Natural killer cell (primary cell): ENCODE data around the gene TCF15. TPM values are rescaled to one million over a fixed set of nuclear protein-coding genes. Genes with fewer than 3 reads are reported as not detected.

Source experiments
- ATAC-seq, 3 donors: fragments of 150-1000 bp in 2 of 3; fragments of 200-7000 bp in 1 of 3; cut with Tn5 transposase; 1 replicate in 1 of 3; 2 replicates in 2 of 3; pipeline ENCODE4 v1.10.0; 2021; ENCODE audit warnings: mild to moderate bottlenecking in 2 of 3, moderate library complexity in 2 of 3
- DNase-seq, 2 donors: peaks; one replicate each; pipeline versions ENCODE4 v3.0.0 to v3.0.0-alpha.2; 2013 to 2021; ENCODE audit warnings: mixed read lengths in 1 of 2
- H3K27ac ChIP-seq: one replicate; pipeline ENCODE4 v1.5.1; 2013; ENCODE audit warnings: mild to moderate bottlenecking, low read length
- H3K27me3 ChIP-seq: one replicate; pipeline ENCODE4 v1.6.1; 2013; ENCODE audit warnings: low read length; ENCODE audit not compliant: control insufficient read depth, insufficient read depth
- H3K36me3 ChIP-seq: one replicate; pipeline ENCODE4 v1.6.1; 2013; ENCODE audit warnings: low read length; ENCODE audit not compliant: control insufficient read depth, insufficient read depth
- H3K4me1 ChIP-seq: one replicate; pipeline ENCODE4 v1.6.1; 2013; ENCODE audit warnings: low read length; ENCODE audit not compliant: control insufficient read depth, insufficient read depth
- H3K4me3 ChIP-seq: one replicate; pipeline ENCODE4 v1.5.1; 2013; ENCODE audit warnings: low read length
- H3K9me3 ChIP-seq: one replicate; pipeline ENCODE4 v1.6.1; 2013; ENCODE audit warnings: low read length; ENCODE audit not compliant: control insufficient read depth, insufficient read depth
- H3K27ac Mint-ChIP-seq, 2 donors: one replicate each; pipeline ENCODE4 v1.8.0; 2022; ENCODE audit warnings: mild to moderate bottlenecking in 2 of 2, mixed read lengths in 2 of 2, moderate library complexity in 1 of 2
- H3K27me3 Mint-ChIP-seq, 2 donors: one replicate each; pipeline ENCODE4 v1.8.0; 2022; ENCODE audit warnings: low read depth in 2 of 2, mixed read lengths in 2 of 2
- H3K36me3 Mint-ChIP-seq: one replicate; pipeline ENCODE4 v1.8.0; 2022; ENCODE audit warnings: mixed read lengths
- H3K4me1 Mint-ChIP-seq, 2 donors: one replicate each; pipeline ENCODE4 v1.8.0; 2022; ENCODE audit warnings: mixed read lengths in 2 of 2
- H3K4me3 Mint-ChIP-seq: one replicate; pipeline ENCODE4 v1.8.0; 2022; ENCODE audit warnings: mild to moderate bottlenecking, moderate library complexity, mixed read lengths
- H3K9me3 Mint-ChIP-seq, 2 donors: one replicate each; pipeline ENCODE4 v1.8.0; 2022; ENCODE audit warnings: mixed read lengths in 2 of 2
- CTCF ChIP-seq: fragments of 200-600 bp; IDR thresholded peaks from one replicate; pipeline ENCODE4 v1.8.0; 2022; ENCODE audit warnings: antibody characterized with exemption
- WGBS: methylation state at CpG from one replicate; pipeline ENCODE4 v1.1.7; 2013; ENCODE audit warnings: missing lambda C conversion rate; ENCODE audit not compliant: insufficient coverage; 5-methylcytosine and 5-hydroxymethylcytosine counted together
- intact Hi-C: fragments of 100-400 bp; cut with micrococcal nuclease; formaldehyde crosslinking; loops from one replicate; pipeline ENCODE4 v1.14.2; 2022
- total RNA-seq, 4 donors: library from RNA; stranded (reverse); fragments of 120-200 nt in 1 of 4; gene quantifications; one replicate each; pipeline versions ENCODE4 v1.2.3 to v1.2.4, GENCODE V29; 2013 to 2022

TCF15 gene
- total RNA-seq, 3 donors from 2014 or later (not counting 1 experiment from before 2014, with no cell fraction given): 0.32 TPM; not detected in 2

- no peak for ATAC-seq
- no peak overlapping the region for H3K4me3 Mint-ChIP-seq
- no peaks in the 10 kb centered on the region for H3K36me3 ChIP-seq
- H3K9me3 ChIP-seq: no peaks in the 10 kb centered on the region
- peaks cover 24 to 37% of the 10 kb centered on the region in 2 donors for H3K27me3 Mint-ChIP-seq
- TF ChIP-seq CTCF: no peak
- H3K27ac Mint-ChIP-seq: no peak overlapping the region
- H3K27ac ChIP-seq: no peak overlapping the region
- H3K27me3 ChIP-seq: no peaks in the 10 kb centered on the region
- no peaks in the 10 kb centered on the region for H3K4me1 ChIP-seq
- no peaks in the 10 kb centered on the region for H3K36me3 Mint-ChIP-seq
- H3K4me3 ChIP-seq: no peak overlapping the region
- no peaks in the 10 kb centered on the region for H3K4me1 Mint-ChIP-seq
- DNase-seq: no peak
- 70% methylated on average over 15 of the region's 15 CpGs for WGBS
- intact Hi-C loops: no loop called here
- H3K9me3 Mint-ChIP-seq: no peaks in the 10 kb centered on the region
Observed at GRCh38 chr20:574297-574942, 35.7 kb downstream of the TCF15 start.

GRCh38 chr20:573414-574296 is 36.5 kb downstream of the TCF15 start:
- TF ChIP-seq CTCF: no peak
- Histone ChIP-seq H3K4me3 (no peak overlapping the region), H3K27ac (no peak overlapping the region), H3K4me1 (no peaks in the 10 kb centered on the region), H3K36me3 (no peaks in the 10 kb centered on the region), H3K27me3 (no peaks in the 10 kb centered on the region), H3K9me3 (no peaks in the 10 kb centered on the region)
- H3K4me3 Mint-ChIP-seq: no peak overlapping the region
- no peaks in the 10 kb centered on the region for H3K9me3 Mint-ChIP-seq
- intact Hi-C loops: no loop called here
- no peaks in the 10 kb centered on the region for H3K36me3 Mint-ChIP-seq
- DNase-seq (no peak), ATAC-seq (no peak)
- peaks cover 29 to 37% of the 10 kb centered on the region in 2 donors for H3K27me3 Mint-ChIP-seq
- 78% methylated on average over 9 of the region's 12 CpGs for WGBS
- no peak overlapping the region for H3K27ac Mint-ChIP-seq
- H3K4me1 Mint-ChIP-seq: no peaks in the 10 kb centered on the region

- H3K9me3 Mint-ChIP-seq: no peaks in the 10 kb centered on the region
- no peak overlapping the region for H3K4me3 ChIP-seq
- H3K27me3 ChIP-seq: peaks cover under 1% of the 10 kb centered on the region
- intact Hi-C loops: no loop called here
- H3K36me3 Mint-ChIP-seq: no peaks in the 10 kb centered on the region
- no peaks in the 10 kb centered on the region for H3K36me3 ChIP-seq
- WGBS: 73% methylated on average over 7 of the region's 7 CpGs
- no peaks in the 10 kb centered on the region for H3K9me3 ChIP-seq
- DNase-seq: no peak
- ATAC-seq: no peak
- peaks cover 29 to 37% of the 10 kb centered on the region in 2 donors for H3K27me3 Mint-ChIP-seq
- no peak overlapping the region for H3K27ac ChIP-seq
- no peak overlapping the region for H3K27ac Mint-ChIP-seq
- no peak overlapping the region for H3K4me3 Mint-ChIP-seq
- no peaks in the 10 kb centered on the region for H3K4me1 ChIP-seq
- TF ChIP-seq CTCF: no peak
- no peaks in the 10 kb centered on the region for H3K4me1 Mint-ChIP-seq
Observed at GRCh38 chr20:572727-573126, 37.4 kb downstream of the TCF15 start.
